Lower leg skin (tissue), 3 donors: ENCODE results near the gene RAP2A.

Experiments used
- POLR2A ChIP-seq, 2 donors: fragments of 450-650 bp; IDR thresholded peaks; one replicate each; pipeline ENCODE4 v1.6.1; 2016 to 2017; ENCODE audit warnings: antibody characterized with exemption in 2 of 2, mild to moderate bottlenecking in 1 of 2, moderate library complexity in 1 of 2
- TF ChIP-seq, protein P1 (sequence below), 3 donors: fragments of 450-650 bp; IDR thresholded peaks; one replicate each; pipeline ENCODE4 v1.5.1; 2016; ENCODE audit warnings: antibody characterized with exemption in 3 of 3, mild to moderate bottlenecking in 3 of 3, moderate library complexity in 2 of 3

DNA sequence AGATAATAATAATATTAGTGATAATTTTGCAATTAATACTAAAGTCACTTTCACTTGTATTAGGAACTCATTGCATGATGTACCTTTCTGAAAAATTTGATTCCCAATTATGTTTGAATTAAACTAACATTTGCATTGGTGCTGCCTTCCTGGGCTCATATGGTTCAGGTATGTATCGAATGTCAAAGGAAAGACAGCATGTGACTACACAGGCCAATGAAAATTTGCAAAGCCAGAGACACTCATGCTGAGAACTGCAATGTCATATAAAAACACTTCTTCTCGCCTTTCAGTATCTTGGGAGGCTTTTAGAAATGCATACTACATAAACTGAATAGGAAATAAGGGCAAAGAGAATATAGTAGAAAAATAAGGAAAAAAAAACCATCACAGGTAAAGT lies 44.3 kb downstream of the RAP2A start:
- TF ChIP-seq, protein P1, sequence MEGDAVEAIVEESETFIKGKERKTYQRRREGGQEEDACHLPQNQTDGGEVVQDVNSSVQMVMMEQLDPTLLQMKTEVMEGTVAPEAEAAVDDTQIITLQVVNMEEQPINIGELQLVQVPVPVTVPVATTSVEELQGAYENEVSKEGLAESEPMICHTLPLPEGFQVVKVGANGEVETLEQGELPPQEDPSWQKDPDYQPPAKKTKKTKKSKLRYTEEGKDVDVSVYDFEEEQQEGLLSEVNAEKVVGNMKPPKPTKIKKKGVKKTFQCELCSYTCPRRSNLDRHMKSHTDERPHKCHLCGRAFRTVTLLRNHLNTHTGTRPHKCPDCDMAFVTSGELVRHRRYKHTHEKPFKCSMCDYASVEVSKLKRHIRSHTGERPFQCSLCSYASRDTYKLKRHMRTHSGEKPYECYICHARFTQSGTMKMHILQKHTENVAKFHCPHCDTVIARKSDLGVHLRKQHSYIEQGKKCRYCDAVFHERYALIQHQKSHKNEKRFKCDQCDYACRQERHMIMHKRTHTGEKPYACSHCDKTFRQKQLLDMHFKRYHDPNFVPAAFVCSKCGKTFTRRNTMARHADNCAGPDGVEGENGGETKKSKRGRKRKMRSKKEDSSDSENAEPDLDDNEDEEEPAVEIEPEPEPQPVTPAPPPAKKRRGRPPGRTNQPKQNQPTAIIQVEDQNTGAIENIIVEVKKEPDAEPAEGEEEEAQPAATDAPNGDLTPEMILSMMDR (IDR thresholded peaks at IDR 0.05): no peak
- no peak for TF ChIP-seq POLR2A (IDR thresholded peaks at IDR 0.05)
